Right forelimb (tissue), 1 donor: ENCODE data around the gene GRAMD4.

Experiments
- DNase-seq: peaks from one replicate; pipeline ENCODE4 v3.0.0-alpha.2; 2018

The GRAMD4 gene

DNA sequence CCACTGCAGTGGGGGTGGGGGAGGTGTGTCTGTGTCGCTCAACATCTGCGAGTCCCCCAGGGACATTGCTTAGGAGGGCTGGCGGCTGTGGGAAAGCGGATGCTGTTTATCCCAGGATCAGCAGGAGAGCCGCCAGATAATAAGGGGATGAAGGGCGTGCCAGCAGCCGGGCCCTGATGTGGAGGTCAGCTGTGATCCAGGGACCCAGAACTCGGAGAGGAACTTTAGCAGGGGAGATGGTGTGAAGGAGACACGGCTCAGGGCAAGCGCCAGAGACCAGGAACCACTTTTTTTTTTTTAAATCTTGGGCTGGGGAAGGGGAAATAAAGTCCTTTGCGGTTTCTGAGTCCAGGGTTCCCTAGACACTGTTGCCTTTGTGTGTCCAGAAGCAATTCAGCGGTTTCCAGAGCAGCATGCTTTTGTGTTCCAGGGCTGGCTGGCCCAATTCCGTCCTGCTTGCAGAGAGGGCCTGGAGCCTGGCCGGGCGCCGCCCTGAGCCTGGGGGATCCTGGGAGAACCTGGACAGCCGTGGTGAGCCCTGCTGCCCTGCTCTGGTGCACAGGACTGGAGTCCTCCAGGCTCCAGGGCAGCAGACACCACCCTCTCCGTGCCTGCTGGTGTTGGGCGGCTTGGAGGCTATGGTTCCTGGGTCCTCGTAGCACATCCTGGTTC, at the start of gene GRAMD4:
Gene GRAMD4 (plus strand): TSS at position 557 of the 672 bp plus-strand sequence. CDS start 6,414 bp downstream, outside the sequence.
- DNase-seq = no peak

DNA sequence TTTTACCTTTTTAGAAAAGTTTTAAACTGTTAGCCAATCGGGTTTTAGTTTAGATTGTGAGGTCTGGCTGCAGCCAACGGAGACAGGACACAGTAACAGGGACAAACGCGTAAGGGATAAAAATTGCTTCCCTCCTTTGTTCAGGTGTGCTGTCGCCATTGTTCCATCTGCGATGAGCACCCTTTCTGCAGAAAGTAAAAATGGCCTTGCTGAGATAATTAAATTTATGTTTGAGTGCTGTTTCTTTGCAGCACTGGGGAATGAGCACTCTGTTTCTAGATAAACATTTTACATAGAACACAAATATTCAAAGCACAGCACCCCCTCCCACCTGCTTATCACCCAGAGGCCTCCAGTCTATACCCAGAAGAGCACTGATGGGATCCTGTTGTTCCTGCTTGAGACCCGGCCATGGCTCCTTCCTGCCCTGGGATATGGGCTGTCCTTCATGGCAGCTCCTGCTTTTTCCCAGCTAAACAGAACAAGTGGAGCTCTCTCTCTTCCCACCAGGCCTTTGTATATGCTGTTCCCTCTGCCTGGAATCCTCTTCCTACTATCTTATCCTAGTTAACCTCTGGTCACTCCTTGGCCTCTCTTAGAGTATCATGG, 48.4 kb upstream of the GRAMD4 start:
- DNase-seq = no peak

- no peak for DNase-seq
Measured at GRCh38 chr22:46572911-46573780, 47.0 kb upstream of the GRAMD4 start.

DNA sequence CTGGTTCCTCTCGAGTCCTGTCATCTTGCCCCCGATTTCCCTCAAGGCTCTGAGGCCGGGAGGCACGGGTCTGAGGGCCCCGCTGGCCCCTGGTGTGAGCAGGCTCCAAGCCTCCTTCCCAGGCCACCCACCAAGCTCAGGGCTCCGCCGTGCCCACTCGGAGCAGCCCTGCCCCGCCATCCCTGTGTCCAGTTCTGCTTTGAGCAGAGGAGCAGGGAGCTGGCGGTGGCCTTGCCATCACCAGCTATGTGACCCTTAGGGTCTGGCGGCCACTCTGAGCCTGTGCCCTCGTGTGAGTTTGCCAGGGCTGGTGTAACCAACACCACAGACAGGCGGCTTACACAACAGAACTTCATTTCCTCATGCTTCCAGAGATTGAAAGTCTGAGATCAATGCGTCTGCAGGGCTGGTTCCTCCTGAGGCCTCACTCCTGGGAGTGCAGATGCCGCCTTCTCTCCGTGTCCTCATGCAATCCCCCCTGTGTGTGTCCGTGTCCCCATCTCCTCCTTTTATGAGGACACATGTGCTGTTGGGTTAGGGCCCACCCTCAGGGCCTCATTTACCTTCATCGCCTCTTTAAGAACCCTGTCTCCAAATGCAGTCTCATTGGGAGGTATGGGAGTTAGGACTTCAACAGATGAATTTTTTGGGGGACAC, 46.3 kb upstream of the GRAMD4 start:
- DNase-seq = no peak

DNA sequence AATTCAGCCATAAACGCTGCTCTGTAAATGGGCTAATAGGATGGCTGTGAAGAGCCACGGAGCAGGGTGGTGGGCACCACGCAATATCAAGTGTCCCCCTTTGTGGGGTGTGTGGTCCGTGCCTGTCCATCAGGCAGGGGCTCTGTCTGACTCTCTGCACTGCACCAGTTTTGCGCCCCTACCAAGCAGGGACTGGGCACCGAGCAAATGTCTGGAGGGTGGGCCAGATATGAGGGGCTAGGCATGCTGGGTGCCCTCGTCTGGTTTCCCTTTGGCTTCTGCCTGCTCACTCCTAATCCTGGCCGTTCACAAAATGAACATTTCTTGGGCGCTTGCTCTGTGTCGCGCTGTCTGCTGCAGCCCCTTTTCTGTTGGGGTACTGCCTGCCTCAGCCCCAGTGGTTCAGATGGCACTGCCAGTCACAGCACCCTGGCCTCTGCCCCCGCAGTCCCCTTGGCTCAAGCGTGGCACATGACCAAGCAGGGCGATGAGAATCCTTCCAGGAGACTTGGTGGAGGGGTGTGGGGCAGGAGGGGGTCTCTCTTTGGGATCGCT, 45.7 kb upstream of the GRAMD4 start:
- no peak for DNase-seq

GRCh38 chr22:46574993-46575910, 44.9 kb upstream of the GRAMD4 start:
- no peak for DNase-seq

DNA sequence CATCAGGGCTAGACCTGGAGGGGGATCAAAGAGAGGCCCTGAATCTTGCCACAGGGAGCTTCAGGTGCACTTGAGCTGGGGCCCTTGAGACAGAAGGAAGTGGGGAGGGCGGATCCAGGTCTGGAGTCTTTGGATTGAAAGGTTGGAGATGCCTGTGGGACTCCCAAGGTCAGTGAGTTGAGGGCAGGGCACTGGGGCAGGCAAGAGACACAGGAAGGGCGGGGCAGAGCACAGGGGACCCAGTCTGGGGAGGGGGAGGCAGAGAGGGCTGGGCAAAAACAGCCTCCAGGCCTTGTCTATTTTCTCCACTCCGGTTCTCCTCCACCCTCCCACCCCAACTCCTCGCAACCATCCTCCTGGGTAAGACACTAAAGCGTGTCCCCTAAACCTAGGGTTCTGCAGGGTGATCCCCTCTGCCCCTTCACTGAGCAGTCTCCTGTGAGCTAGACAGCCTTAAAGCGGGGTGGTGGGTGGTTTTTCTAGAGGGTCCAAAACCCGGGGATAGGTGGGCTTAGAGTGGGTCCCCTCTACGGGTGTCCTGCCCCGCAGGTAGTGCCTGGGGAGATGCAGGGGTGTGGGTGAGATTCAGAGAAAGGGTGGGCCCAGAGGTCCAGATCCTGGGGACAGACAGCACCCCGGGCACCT, 44.2 kb upstream of the GRAMD4 start:
- DNase-seq = no peak

DNA sequence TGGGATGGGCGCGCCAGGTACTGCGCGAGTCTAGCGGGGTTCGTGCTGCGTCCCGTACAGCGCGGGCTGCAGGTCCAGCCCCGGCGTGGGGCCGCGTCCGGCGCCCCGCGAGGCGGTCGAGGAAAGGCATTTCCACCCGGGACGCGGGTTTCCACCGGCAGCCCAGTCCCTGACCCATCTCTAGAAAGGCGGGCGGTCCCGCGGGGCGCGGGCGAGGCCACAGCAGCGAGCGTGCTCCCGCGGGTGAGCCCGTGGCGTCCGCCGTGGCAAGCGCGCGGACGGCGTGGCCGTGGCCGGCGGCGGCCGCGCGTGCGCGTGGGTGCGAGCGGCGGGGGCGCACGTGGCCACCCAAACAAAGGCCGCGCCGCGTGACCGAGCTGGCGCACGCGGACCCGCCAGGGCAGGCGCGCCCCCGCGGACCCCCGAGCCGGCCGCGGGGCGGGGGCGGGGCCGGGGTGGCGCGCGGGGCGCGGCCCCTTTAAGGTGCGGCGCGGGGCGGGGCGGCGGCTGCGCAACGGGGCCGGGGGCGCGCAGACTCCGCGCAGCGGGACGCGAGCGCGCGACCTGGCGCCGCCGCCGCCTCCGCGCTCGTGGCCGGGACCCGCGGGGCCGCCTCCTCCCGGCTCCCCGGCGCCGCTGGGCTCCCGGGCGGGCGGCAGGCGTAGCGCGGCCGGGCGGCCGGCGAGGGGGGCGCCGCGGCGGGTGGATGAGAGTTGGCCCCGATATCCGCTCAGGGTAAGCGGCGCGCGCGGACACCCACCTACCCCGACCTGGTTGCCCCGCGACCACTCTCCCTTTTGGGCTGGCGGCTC, 43.4 kb upstream of the GRAMD4 start:
- peak; percentile 73 for DNase-seq

DNA sequence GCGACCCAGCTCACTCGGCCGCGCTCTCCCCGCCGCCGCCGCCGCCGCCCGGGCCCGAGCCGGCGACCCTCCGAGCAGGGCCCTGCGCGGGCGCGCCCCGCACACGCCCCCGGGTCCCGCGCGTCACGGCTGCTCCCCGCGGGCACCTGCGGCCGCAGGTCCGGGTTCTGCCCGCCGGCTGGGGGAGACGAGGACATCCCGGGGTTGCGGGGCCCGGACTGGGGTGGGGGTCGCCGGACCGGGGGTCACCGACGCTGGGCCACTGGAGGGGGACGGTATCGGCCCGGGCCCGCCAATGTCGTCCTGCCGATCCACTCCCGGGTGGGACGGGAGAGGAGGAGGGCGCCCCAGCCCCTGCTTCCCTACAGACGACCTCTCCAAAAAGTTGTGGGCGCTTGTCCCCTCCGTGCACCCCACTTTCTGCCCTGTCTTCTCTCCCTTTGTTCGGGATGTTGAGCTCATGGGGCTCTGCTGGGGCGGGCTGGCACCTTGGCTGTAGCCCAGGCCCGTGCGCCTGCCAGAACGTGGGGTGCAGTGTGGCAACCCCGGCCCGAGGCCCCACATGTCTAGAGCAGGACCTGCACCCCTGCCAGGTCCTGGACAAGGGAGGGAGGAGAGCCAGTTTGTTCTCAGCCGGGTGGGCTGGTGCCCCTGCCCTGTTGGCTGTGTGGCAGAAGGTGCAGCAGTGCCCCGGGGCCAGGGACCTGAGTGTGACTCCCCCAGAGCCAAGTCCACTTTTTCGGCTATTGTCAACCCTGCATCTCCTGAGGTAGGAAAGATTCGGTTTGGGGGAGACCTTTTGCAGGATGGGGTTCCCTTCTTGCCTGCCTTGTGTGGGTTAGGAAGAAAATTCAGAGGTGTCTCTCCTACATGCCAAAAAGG, 42.6 kb upstream of the GRAMD4 start:
- no peak for DNase-seq

DNA sequence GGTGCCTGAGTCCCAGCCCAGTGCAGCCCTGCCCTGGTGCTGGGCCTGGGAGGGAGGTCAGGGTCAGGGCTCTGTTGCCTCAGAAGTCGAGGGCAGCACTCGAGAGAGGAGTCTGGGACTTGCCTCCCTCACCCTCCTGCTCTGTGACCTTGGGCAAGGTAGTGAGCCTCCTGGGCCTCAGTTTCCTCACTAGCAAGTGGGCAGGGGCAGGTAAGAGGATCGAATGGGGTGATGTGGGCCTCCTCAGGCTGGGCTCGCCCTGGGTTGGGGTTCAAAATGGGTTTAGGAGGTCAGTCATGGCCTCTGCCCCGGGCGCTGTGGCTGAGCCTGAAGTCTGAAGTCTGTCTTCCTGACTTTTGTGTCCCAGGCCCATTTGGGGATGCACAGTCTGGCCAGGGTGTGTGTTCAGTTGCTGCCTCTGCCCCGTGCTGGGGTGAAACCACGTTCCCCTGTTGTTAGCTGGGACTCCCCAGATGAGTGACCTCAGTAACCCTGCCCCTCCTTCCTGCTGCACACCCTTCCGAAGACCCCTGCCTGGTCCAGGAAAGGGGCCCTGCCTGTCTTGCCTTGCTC, 41.8 kb upstream of the GRAMD4 start:
- DNase-seq = no peak

- DNase-seq = no peak
Measured at GRCh38 chr22:46578824-46579561, 41.2 kb upstream of the GRAMD4 start.

DNA sequence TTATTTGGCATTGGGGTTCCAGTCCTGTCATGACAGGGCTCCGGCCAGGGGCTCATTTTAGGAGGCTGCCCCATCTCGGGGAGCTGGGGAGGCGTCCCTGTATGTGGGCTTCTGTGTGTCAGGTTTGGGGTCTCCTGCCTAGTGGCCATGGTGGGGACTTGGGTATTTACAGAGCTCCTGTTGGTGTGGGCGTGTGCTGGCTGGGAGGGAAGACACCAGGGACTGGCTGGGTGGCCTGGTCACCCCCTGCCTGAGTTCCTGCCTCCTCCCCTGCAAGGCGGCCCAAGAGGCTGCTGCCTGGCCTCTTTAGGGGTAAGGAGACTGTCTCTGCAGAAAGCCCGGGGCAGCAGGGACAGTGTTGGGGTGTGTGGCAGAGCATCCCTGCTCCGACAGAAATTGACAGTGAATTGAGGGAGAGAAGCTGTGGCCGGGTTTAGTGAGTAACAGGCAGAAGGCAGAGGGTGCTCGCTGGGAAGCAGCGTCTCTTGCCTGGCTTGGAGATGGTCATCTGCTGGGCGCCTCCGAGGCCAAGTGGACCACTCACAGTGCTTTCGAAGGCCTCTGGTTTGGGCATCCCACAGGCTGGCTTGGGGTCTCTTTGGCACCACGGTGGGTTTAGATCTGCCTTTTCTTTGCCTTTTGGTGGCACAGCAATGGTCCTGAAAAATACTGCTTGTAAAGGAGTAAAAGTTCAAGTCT, 40.3 kb upstream of the GRAMD4 start:
- DNase-seq = no peak

DNA sequence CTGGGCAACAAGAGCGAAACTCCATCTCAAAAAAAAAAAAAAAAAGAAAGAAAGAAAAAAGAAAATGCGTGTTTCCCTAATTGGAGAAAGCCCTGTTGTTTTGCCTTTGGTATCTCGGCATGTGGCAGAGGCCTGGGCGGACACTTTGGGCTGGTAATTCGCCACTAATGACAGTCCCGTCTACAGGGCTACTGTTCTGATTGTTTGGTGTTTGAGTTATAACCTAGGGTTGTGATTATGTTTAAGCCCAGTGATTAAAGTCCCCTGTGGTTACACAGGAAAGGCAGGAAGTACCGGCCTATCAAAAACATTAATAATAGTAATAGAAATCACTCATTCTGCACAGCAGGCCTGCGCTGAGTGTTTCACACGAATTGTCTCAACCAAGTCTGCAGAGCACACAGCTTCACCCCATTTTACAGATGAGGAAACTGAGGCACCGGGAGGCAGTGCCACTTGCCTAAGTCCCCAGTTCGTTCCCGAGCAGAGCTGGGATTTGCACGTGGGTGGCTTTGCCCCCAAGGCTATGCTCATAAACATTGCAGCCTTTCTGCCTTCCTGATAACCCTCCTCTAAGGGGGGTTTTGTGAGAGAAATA, 39.1 kb upstream of the GRAMD4 start:
- DNase-seq = no peak

DNA sequence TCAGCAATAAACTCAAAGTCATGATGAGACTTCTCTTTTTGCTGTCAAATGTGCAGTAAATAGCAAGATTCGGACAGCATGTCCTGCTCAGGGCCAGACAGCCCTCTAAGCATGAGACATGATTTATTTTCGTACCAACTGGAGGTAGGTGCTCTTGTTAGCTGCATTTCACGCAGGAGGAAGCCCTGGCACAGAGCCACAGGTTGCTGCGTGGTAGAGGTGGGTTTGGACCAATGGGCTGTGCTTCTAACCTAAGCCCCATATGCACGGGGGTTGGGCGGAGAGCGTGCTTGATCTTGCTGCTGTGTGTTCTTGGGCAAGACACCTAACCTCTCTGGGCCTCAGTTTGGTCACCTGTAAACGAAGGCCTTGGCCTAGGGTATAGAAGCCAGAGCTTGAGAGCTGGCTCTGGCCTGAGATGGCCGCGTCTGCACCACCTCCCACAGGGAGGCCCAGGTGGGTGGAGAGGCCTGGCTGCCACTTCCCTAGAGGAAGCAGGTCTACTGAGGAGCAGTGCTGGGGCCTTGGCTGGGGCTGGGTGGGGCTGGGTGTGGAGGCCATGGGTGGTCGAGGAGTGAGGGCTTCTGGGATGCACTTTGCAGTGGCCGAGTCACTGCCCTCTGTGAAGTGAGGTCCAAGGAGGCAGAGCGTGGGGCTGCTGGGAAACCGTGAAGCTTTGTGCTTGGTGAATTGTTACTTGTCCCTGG, 38.5 kb upstream of the GRAMD4 start:
- no peak for DNase-seq

DNA sequence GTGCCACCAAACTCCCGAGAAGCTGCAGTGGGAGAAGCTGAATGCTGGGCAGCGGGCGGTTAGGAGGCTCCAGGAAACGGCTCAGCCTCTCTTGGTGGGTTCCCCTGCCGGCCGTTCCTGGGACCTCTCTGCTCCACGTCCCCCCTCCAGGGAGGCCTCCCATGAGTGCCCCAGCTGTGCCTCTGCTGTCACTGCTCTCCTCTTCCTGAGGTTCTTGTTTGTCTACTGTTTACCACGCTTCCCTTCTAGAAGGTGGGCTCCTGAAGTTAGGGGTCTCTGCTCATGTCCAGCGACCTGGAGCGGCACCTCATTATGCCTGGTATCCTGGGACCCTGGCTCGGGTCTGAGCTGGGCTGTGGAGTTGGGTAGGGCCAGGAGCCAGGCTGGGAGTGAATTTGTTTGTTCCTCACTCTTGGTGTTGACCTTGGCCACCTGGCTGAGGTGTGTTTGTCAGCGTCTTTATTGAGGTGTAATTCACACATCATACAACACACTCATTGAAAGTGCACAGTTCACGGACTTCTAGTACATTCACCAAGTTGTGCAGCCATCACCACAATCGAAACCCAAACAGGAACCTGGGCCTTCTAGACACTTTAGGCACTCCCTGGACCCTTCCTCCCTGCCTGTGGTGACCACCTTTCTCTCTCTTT, 37.8 kb upstream of the GRAMD4 start:
- DNase-seq = no peak

GRCh38 chr22:46583571-46583970, 36.6 kb upstream of the GRAMD4 start:
- DNase-seq = no peak
